ENCODE measurements around the gene HTR3A.

DNA sequence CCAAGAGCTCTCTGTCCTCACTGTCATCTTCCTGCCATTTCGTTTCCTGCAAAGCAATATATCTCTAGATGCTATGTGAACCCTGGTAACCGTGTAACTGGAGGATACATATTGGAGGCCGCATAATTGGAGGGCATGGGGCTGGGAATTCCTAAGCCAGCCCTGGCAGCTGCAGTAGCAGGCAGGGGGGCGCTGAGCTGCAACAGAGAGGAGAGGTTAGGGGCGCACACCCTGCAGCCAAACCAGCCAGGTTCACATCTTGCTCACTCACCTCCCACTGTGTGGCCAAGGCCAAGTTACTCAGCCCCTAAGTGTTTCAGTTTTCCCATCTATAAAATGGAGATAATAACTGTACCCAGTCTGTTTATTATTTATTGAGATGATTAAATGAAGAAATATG lies 44.7 kb downstream of the HTR3A start:
- TF ChIP-seq, protein P1, sequence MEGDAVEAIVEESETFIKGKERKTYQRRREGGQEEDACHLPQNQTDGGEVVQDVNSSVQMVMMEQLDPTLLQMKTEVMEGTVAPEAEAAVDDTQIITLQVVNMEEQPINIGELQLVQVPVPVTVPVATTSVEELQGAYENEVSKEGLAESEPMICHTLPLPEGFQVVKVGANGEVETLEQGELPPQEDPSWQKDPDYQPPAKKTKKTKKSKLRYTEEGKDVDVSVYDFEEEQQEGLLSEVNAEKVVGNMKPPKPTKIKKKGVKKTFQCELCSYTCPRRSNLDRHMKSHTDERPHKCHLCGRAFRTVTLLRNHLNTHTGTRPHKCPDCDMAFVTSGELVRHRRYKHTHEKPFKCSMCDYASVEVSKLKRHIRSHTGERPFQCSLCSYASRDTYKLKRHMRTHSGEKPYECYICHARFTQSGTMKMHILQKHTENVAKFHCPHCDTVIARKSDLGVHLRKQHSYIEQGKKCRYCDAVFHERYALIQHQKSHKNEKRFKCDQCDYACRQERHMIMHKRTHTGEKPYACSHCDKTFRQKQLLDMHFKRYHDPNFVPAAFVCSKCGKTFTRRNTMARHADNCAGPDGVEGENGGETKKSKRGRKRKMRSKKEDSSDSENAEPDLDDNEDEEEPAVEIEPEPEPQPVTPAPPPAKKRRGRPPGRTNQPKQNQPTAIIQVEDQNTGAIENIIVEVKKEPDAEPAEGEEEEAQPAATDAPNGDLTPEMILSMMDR (conservative IDR thresholded peaks at IDR 0.05; ENCODE audit: low read depth in 2 of 2), result no peak
- no peak for TF ChIP-seq EZH2phosphoT487 (IDR thresholded peaks at IDR 0.05; ENCODE audit: unreplicated experiment)
- no peak for TF ChIP-seq JUNB (IDR thresholded peaks at IDR 0.05; ENCODE audit: unreplicated experiment)
- TF ChIP-seq POLR2AphosphoS5 (IDR thresholded peaks at IDR 0.05; ENCODE audit: low read depth), result no peak
- no peak for TF ChIP-seq CREB1 (CRISPR knock-in tag; IDR thresholded peaks at IDR 0.05; ENCODE audit: low read depth)
- TF ChIP-seq, protein P2, sequence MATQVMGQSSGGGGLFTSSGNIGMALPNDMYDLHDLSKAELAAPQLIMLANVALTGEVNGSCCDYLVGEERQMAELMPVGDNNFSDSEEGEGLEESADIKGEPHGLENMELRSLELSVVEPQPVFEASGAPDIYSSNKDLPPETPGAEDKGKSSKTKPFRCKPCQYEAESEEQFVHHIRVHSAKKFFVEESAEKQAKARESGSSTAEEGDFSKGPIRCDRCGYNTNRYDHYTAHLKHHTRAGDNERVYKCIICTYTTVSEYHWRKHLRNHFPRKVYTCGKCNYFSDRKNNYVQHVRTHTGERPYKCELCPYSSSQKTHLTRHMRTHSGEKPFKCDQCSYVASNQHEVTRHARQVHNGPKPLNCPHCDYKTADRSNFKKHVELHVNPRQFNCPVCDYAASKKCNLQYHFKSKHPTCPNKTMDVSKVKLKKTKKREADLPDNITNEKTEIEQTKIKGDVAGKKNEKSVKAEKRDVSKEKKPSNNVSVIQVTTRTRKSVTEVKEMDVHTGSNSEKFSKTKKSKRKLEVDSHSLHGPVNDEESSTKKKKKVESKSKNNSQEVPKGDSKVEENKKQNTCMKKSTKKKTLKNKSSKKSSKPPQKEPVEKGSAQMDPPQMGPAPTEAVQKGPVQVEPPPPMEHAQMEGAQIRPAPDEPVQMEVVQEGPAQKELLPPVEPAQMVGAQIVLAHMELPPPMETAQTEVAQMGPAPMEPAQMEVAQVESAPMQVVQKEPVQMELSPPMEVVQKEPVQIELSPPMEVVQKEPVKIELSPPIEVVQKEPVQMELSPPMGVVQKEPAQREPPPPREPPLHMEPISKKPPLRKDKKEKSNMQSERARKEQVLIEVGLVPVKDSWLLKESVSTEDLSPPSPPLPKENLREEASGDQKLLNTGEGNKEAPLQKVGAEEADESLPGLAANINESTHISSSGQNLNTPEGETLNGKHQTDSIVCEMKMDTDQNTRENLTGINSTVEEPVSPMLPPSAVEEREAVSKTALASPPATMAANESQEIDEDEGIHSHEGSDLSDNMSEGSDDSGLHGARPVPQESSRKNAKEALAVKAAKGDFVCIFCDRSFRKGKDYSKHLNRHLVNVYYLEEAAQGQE (IDR thresholded peaks at IDR 0.05; ENCODE audit: unreplicated experiment), result no peak
- no peak for TF ChIP-seq EZH2 (IDR thresholded peaks at IDR 0.05; ENCODE audit: low read depth, unreplicated experiment)
- TF ChIP-seq, protein P3, sequence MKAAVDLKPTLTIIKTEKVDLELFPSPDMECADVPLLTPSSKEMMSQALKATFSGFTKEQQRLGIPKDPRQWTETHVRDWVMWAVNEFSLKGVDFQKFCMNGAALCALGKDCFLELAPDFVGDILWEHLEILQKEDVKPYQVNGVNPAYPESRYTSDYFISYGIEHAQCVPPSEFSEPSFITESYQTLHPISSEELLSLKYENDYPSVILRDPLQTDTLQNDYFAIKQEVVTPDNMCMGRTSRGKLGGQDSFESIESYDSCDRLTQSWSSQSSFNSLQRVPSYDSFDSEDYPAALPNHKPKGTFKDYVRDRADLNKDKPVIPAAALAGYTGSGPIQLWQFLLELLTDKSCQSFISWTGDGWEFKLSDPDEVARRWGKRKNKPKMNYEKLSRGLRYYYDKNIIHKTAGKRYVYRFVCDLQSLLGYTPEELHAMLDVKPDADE (IDR thresholded peaks at IDR 0.05), result no peak
